Hippocampal formation (tissue), 2 donors: ENCODE data around the gene TAT.

ENCODE experiments used
- DNase-seq, 2 donors: peaks; one replicate each; lab custom pipeline; 2025; lab: John Stamatoyannopoulos, UW

TAT gene

GRCh38 chr16:71537643-71538042 is 39.2 kb downstream of the TAT start:
- no peak for DNase-seq

DNA sequence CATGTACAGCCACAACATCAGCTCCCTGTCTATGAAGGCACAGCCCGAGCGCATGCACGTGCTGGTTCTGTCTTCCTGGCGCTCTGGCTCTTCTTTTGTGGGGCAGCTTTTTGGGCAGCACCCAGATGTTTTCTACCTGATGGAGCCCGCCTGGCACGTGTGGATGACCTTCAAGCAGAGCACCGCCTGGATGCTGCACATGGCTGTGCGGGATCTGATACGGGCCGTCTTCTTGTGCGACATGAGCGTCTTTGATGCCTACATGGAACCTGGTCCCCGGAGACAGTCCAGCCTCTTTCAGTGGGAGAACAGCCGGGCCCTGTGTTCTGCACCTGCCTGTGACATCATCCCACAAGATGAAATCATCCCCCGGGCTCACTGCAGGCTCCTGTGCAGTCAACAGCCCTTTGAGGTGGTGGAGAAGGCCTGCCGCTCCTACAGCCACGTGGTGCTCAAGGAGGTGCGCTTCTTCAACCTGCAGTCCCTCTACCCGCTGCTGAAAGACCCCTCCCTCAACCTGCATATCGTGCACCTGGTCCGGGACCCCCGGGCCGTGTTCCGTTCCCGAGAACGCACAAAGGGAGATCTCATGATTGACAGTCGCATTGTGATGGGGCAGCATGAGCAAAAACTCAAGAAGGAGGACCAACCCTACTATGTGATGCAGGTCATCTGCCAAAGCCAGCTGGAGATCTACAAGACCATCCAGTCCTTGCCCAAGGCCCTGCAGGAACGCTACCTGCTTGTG is 40.0 kb downstream of the TAT start:
- no peak for DNase-seq

- DNase-seq, result no peak
Observed at GRCh38 chr16:71532366-71532765, 44.5 kb downstream of the TAT start.

DNA sequence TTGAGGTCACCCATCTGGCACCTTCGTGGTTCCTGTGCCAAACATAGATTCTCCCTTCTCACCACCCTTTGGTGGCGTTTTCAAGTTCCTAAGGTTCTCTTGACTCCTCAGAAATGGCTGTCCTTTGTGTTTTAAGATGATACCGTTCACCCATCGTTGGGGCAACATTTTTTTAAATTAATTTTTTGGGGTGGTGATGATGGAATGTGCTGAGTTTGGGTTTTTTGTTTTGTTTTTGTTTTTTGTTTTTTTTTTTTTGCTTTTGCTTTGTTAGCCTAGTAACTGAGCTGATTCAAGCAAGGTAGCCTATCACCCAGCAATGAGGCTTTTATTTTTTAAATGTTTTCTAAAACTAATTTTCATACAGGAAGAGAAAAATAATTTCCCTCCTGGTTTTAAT is 48.0 kb downstream of the TAT start:
- DNase-seq, result no peak

DNA sequence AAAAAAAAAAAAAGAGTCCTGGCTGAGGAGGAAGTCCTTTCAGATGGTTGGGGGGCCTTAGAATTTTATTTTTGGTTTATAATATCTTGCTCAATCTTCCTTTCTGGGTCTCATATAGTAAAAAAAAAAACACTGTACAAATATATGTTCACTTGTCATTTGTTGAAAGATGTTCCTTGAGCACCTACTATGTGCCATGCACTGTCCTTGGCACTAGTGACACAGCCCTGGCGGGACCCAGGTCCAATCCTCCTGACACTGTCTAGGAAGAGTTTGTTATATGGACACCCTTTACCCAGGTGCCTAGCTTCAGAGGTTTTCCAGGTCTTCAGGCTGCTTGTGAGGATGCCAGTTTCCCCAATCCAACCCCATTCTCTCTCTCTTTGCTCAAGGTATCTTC is 48.6 kb downstream of the TAT start:
- no peak for DNase-seq

- DNase-seq, result no peak
Observed at GRCh38 chr16:71526111-71526631, 50.7 kb downstream of the TAT start, which contains the start of gene CHST4. Gene CHST4, plus strand, starts transcription at chr16:71526426. Its CDS starts 10,252 bp downstream, at chr16:71536678.

DNA sequence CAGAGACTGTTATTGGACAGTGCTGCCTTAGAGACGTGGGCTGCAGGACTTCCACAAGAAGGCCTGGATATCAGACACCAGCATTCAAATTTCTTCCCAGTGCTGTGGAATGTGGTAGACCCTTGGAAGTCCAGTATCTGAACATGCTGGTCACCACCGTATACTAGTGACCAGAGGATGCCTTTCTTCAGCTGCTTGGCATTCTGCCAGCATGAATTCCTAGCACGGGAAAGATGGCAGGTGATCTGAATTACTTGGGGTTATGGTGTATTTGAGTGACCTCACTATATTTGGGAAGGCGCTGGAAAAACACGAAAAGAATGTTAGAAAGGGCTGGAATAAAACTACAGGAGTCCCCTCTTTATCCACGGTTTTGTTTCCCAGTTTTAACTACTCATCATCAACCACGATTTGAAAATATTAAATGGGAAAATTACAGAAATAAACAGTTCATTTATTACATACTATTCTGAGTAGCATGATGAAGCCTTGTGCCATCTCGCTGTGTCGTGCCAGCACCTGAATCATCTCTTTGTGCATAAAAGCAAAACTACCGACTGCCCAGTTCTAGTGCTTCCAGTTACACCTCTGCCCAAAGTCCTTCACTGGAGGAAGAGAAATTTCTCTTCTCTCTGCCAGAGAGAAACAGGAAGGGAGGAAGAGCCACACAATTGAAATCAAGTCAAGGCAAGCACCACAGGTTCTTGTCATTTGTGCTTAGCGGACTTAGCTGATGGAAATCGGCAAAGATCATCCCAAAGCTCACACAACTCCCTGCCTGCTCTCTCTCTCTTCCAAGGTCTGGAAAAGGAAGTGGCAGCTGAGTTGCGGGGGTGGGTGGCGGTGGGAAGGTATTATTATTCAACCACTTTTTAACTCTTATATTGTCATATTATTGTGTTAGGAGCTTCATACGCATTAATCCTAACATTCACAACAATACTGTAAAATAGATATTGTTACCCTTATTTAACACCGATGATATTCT is 52.0 kb downstream of the TAT start:
- DNase-seq, result no peak

DNA sequence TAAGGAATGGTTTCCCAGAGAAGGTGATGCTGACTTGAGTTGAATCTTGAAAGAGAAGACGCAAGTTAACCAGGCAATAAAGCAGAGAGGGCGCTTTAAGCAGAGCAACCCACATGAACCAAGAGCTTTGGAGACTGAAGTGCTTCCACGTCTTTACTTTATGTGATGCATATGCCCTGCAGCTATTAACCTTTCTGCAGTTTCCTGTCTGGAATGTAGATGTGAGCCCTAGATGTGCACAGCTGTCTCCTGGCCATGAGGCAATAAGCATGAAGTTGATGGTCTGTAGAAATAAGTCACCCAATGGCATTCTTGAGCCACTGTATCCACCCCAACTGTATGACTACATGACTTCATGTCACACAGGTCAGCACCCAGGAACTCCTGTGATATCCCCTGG is 56.3 kb downstream of the TAT start:
- DNase-seq, result no peak
